ENCODE results near the gene KPNA1.
"Not testable (repeated sequence)": the region's sequence is repeated elsewhere in the genome, so short reads cannot be mapped to it uniquely, and the experiment has no call there.

The KPNA1 gene

GRCh38 chr3:122519693-122520092 lies 5.0 kb upstream of the KPNA1 start:
- DNase-seq = peak; percentile 21

GRCh38 chr3:122516846-122517360 lies 2.2 kb upstream of the KPNA1 start:
- DNase-seq = no peak

- no peak for DNase-seq
Observed at GRCh38 chr3:122515870-122516269, 1.1 kb upstream of the KPNA1 start.

- DNase-seq = no peak
Observed at GRCh38 chr3:122515020-122515468, 305 bp upstream of the KPNA1 start.

GRCh38 chr3:122513386-122514122 lies 1.2 kb downstream of the KPNA1 start:
- DNase-seq = no peak

GRCh38 chr3:122512284-122512683 lies 2.5 kb downstream of the KPNA1 start:
- DNase-seq = no peak

GRCh38 chr3:122510878-122511535 lies 3.7 kb downstream of the KPNA1 start:
- no peak for DNase-seq

GRCh38 chr3:122508944-122509343 lies 5.8 kb downstream of the KPNA1 start:
- DNase-seq = not testable (repeated sequence)

GRCh38 chr3:122508135-122508914 lies 6.4 kb downstream of the KPNA1 start:
- no peak for DNase-seq

- DNase-seq = no peak
Observed at GRCh38 chr3:122506450-122506849, 8.3 kb downstream of the KPNA1 start.

- no peak for DNase-seq
Observed at GRCh38 chr3:122505676-122506075, 9.1 kb downstream of the KPNA1 start.

- no peak for DNase-seq
Observed at GRCh38 chr3:122502941-122503340, 11.8 kb downstream of the KPNA1 start.

- DNase-seq = no peak
Observed at GRCh38 chr3:122502139-122502538, 12.6 kb downstream of the KPNA1 start.

GRCh38 chr3:122500964-122501363 lies 13.8 kb downstream of the KPNA1 start:
- DNase-seq = not testable (repeated sequence)

GRCh38 chr3:122498152-122498551 lies 16.6 kb downstream of the KPNA1 start:
- DNase-seq = no peak

- DNase-seq = peak; percentile 85
Observed at GRCh38 chr3:122497425-122497824, 17.3 kb downstream of the KPNA1 start.

GRCh38 chr3:122496508-122496907 lies 18.2 kb downstream of the KPNA1 start:
- DNase-seq = no peak

GRCh38 chr3:122493296-122493695 lies 21.4 kb downstream of the KPNA1 start:
- DNase-seq = peak; percentile 86

- no peak for DNase-seq
Observed at GRCh38 chr3:122488262-122488973, 26.3 kb downstream of the KPNA1 start.

GRCh38 chr3:122484985-122485384 lies 29.8 kb downstream of the KPNA1 start:
- peak; percentile 21 for DNase-seq

GRCh38 chr3:122481390-122481789 lies 33.3 kb downstream of the KPNA1 start:
- DNase-seq = no peak

GRCh38 chr3:122476532-122476931 lies 38.2 kb downstream of the KPNA1 start:
- peak; percentile 19 for DNase-seq

Data from fibroblast of skin of scalp (primary cell).